HUES6 (cell line): ENCODE measurements around the gene MEF2D.

ENCODE experiments used
- H3K27ac ChIP-seq: 2 replicates; pipeline ENCODE4 v1.7.0; 2013; ENCODE audit warnings: low read depth, mild to moderate bottlenecking, low read length, inconsistent platforms
- H3K27me3 ChIP-seq: 2 replicates; pipeline ENCODE4 v1.6.1; 2013; ENCODE audit warnings: low read length; ENCODE audit not compliant: control insufficient read depth, insufficient read depth
- H3K36me3 ChIP-seq: 2 replicates; pipeline ENCODE4 v1.6.1; 2013; ENCODE audit warnings: low read length; ENCODE audit not compliant: control insufficient read depth, insufficient read depth
- H3K4me1 ChIP-seq: 2 replicates; pipeline ENCODE4 v1.6.1; 2013; ENCODE audit warnings: low read length; ENCODE audit not compliant: control insufficient read depth, insufficient read depth
- H3K4me3 ChIP-seq: 2 replicates; pipeline ENCODE4 v1.5.1; 2013; ENCODE audit warnings: low read depth, low read length
- H3K9ac ChIP-seq: one replicate; pipeline ENCODE4 v1.6.1; 2013; ENCODE audit warnings: mild to moderate bottlenecking, low read length
- H3K9me3 ChIP-seq: 2 replicates; pipeline ENCODE4 v1.6.1; 2013; ENCODE audit warnings: low read depth, low read length; ENCODE audit not compliant: control insufficient read depth, insufficient read depth

Gene MEF2D

DNA sequence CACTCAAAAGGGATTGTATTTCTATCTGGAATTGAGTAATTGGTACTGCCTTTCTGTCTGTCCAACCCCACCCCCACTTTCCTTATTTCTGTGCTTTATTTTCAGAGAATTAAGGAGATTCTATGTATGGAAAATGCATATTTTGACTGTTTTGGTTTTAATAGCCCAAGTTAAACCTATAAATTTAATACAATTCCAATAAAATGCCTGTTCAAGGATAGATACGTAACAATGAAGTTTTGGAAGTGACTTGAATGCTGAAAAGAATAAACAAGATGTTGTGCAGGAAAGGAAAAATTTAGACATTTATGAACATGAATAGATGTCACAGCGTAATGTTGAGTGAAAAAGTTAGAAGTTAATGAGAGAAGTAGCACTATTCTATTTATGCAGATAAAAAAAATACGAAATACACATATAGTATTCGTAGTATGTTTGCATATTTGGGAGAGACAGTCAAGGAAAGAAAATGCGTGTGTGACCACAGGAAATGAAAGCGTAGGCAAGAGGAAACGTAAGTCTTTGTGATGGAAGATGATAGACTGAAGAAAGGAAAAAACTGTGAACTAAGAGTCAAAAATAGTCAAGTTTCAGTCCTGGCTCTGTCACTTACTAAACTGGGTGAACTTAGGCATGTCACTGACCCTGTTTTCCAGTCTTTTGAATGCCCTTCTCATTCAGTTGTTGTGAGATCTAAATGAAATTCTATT, 62.1 kb downstream of the MEF2D start:
- peak overlapping the region; percentile 44; the same call in 1 of the 2 replicates for H3K4me3 ChIP-seq
- no peak overlapping the region for H3K27ac ChIP-seq
- H3K4me1 ChIP-seq, result peaks cover 44% of the 10 kb centered on the region
- H3K9ac ChIP-seq, result no peak overlapping the region
- peaks cover 100% of the 10 kb centered on the region for H3K27me3 ChIP-seq
- no peaks in the 10 kb centered on the region for H3K9me3 ChIP-seq
- H3K36me3 ChIP-seq, result no peaks in the 10 kb centered on the region

DNA sequence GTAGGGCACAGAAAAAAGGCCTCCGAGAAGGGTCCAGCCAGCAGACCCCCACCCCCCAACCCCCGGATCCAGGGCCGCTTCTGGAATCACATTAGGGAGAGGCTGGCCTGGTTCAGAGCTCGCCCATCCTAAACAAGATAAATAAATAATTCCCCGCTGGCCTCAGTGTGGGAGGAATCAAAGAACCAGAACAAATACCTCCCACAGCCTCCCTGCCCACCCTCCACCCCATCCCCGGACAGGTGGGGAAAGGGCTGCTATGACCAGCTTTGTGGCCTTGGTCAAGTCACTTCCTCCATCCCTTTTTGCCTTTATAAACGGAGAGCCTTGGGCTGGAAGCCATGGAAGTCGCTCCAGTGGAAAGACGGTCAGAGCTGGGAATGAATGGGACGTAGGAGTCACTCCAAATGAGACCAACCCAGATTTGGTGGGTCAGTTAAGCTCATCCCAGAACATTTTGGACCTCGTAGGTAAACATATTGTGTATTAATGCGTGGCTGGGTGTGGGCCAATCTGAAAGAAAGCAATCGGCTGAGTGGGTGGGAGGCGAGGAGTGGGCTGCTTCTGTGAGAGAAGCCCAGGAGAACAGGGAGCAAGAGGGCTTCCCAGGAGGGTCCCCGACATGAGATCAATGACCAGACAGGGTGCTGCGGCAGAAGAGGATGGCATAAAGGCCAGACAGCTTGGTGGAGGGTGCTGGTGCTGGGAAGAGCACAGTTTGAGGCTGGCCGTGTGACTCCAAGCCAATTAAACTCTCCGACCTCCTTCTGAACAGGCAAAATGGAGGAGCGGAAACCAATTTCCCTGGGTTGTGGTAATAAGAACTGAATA, 63.3 kb downstream of the MEF2D start:
- H3K9ac ChIP-seq, result no peak overlapping the region
- H3K4me3 ChIP-seq, result peak overlapping the region; percentile 43
- H3K36me3 ChIP-seq, result no peaks in the 10 kb centered on the region
- no peak overlapping the region for H3K27ac ChIP-seq
- H3K27me3 ChIP-seq, result peaks cover 100% of the 10 kb centered on the region
- H3K4me1 ChIP-seq, result peaks cover 51% of the 10 kb centered on the region
- no peaks in the 10 kb centered on the region for H3K9me3 ChIP-seq

DNA sequence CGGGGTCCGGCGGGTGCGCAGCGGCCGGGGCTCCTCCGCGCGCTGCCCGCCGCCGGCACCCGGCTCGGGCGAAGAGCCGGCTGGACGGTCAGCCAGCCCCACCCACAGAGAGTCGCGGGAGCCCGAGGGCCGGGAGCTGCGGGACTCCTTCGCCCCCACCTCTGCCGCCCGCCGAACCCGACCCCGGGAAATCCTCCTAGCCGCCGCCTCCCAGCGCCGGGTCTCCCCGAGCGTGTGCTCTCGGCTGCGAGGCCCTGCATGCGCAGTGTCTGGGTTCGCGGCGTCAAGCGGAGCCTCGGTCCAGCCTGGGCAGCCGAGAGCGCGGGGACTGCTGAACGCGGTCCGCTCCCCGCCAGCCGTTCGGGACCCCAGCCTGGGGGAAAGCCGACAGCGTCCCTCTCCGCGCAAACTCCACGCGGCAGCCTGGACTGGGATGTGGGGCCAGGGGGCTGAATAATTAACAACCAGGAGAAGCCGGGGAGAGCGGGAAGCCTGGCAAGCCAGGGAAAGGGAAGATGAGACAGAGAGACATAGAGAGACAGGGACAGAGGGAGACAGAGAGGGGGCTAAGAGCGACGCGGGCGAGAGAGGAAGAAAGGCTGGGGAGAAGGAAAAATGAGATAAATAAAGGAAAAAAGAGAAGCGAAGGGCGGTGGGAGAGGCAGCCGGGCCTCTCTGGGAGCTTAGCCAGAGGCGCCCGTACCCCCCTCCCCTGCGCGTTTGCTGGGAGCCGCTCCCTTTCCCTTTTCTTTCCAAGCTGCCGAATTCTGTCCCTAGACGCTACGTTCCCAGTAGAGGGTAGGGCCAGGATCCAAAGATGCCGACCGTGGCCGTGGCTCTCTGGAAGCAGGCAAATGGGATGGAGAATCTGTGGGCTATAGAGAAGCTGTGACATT, 64.2 kb downstream of the MEF2D start:
- Histone ChIP-seq H3K4me1 (peaks cover 58% of the 10 kb centered on the region), H3K9me3 (no peaks in the 10 kb centered on the region), H3K4me3 (peak overlapping the region; percentile 43)

DNA sequence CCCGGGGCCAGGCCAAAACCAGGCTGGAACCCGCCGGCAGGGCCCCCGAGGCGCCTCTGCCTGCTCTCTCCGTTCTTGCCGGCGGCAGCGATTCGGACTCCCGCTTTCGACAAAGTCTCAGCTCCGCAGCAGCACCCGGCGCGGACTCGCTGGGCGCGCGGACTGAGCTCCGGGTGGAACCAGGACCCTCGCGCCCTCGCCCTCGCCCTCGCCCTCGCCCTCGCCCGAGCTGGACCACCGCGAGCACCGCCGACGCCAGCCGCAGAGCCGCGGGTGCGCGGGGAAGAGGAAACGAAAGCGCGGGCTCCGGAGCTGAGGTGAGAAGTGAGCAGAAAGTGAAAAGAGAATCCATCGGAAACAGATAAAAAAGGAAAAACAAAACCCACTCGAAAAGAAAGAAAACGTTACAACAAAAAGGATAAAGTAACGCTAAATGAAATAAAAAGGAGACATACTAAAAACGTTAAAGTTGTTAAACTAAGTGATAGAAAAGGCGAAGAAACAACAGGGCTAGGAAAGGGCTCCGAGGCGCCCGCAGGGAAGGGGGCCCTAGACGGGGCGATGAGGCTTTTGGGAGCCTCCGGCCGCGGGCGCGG, 64.9 kb downstream of the MEF2D start:
- Histone ChIP-seq H3K27ac (no peak overlapping the region), H3K9ac (no peak overlapping the region), H3K9me3 (no peaks in the 10 kb centered on the region), H3K27me3 (peaks cover 99% of the 10 kb centered on the region), H3K36me3 (no peaks in the 10 kb centered on the region), H3K4me1 (peaks cover 59% of the 10 kb centered on the region), H3K4me3 (no peak overlapping the region)

More for the DNA sequence above, 64.2 kb downstream of the MEF2D start:
- no peak overlapping the region for H3K9ac ChIP-seq
- H3K27ac ChIP-seq, result no peak overlapping the region
- H3K36me3 ChIP-seq, result no peaks in the 10 kb centered on the region
- H3K27me3 ChIP-seq, result peaks cover 100% of the 10 kb centered on the region

DNA sequence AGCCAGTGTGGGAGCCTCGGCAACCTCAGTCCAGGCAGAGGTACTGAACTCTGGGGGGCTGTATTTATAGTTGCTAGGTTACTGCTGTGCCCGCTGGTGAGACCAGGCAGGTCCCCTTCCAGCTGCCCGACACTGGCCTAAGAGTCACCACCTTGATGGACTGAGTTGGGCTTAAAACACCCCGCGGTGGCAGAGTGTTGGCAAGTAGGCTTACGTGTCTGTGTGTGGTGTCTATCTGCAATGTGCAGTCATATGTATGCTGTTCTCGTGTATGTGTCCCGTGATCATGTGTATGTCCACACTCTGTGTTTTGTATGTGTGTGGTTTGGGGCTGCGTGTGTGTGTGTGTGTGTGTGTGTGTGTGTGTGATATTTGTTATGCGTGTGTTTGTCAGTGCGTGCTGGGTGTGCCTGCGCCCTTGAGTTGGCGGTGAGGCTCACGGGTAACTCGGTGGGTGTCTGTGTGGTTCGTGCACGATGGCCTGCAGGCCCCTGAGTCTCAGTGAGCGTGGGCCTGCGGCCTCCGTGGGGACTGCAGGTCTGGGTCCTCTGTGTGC, 65.5 kb downstream of the MEF2D start:
- no peaks in the 10 kb centered on the region for H3K9me3 ChIP-seq
- H3K27me3 ChIP-seq, result peaks cover 99% of the 10 kb centered on the region
- H3K9ac ChIP-seq, result no peak overlapping the region
- no peak overlapping the region for H3K4me3 ChIP-seq
- H3K36me3 ChIP-seq, result no peaks in the 10 kb centered on the region
- H3K4me1 ChIP-seq, result peaks cover 59% of the 10 kb centered on the region
- no peak overlapping the region for H3K27ac ChIP-seq

DNA sequence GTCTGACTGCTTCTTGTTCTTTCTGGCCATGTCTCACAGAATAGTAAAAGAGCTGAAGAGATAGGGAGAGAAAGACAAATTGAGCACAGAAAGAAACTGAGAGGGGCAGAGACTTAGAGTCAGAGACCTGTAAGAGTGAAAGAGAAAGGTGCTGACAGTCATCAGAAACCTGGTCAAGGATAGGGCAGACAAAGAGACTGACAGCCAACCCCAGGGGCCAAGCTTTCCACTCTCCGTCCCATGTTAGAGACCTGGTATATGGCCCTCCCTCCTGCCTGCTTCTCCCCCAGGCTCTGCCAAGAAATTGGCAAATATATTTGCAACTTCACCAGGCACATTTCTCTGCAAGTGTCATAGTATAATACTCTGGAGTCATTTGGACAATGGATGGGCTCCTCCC, 67.0 kb downstream of the MEF2D start:
- peaks cover 58% of the 10 kb centered on the region for H3K4me1 ChIP-seq
- no peaks in the 10 kb centered on the region for H3K36me3 ChIP-seq
- no peak overlapping the region for H3K27ac ChIP-seq
- peaks cover 99% of the 10 kb centered on the region for H3K27me3 ChIP-seq
- H3K4me3 ChIP-seq, result no peak overlapping the region
- no peak overlapping the region for H3K9ac ChIP-seq
- no peaks in the 10 kb centered on the region for H3K9me3 ChIP-seq

DNA sequence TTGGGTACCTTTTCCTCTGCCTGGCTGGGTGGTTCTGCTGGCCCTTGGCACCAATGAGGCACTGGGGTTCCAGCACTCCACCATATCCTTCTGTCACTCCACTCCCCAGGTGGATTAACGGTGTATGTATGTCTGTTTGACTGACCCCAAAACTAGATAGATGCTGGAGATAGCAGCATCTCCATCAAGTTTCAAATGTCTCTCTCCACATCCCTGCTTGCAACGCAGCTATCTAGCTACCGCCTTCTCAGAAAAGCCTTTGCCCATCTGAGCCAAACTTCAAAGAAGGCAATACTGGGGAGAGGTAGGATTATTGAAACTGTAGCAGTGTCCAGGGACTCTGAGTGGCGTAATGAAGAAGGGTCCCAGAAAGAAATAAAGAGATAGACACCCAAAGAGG, 67.5 kb downstream of the MEF2D start:
- no peaks in the 10 kb centered on the region for H3K9me3 ChIP-seq
- H3K27me3 ChIP-seq, result peaks cover 99% of the 10 kb centered on the region
- H3K36me3 ChIP-seq, result no peaks in the 10 kb centered on the region
- H3K9ac ChIP-seq, result no peak overlapping the region
- no peak overlapping the region for H3K27ac ChIP-seq
- peaks cover 56% of the 10 kb centered on the region for H3K4me1 ChIP-seq
- H3K4me3 ChIP-seq, result 0 out of 2 replicates have a peak overlapping the region, but pooled peaks have one; percentile 25

DNA sequence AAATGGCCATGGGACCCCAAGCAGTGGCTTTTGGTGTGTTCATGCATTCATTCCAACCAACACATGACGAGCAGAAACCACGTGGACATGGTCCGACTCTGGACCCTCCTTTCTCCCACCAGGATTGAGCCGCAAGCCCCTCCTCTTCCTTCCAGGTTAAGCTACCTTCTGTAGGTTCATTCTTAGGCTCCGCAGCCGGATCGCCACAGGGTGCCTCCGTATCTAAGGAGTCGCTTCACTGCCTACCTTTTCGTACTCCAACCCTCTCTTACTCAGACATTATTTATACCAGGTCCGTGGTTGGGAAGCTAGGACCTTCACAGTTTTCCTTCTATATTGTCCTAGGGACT, 67.9 kb downstream of the MEF2D start:
- Histone ChIP-seq H3K4me1 (peaks cover 53% of the 10 kb centered on the region), H3K4me3 (0 out of 2 replicates have a peak overlapping the region, but pooled peaks have one; percentile 25), H3K36me3 (no peaks in the 10 kb centered on the region), H3K9ac (no peak overlapping the region), H3K27ac (no peak overlapping the region), H3K27me3 (peaks cover 99% of the 10 kb centered on the region), H3K9me3 (no peaks in the 10 kb centered on the region)

DNA sequence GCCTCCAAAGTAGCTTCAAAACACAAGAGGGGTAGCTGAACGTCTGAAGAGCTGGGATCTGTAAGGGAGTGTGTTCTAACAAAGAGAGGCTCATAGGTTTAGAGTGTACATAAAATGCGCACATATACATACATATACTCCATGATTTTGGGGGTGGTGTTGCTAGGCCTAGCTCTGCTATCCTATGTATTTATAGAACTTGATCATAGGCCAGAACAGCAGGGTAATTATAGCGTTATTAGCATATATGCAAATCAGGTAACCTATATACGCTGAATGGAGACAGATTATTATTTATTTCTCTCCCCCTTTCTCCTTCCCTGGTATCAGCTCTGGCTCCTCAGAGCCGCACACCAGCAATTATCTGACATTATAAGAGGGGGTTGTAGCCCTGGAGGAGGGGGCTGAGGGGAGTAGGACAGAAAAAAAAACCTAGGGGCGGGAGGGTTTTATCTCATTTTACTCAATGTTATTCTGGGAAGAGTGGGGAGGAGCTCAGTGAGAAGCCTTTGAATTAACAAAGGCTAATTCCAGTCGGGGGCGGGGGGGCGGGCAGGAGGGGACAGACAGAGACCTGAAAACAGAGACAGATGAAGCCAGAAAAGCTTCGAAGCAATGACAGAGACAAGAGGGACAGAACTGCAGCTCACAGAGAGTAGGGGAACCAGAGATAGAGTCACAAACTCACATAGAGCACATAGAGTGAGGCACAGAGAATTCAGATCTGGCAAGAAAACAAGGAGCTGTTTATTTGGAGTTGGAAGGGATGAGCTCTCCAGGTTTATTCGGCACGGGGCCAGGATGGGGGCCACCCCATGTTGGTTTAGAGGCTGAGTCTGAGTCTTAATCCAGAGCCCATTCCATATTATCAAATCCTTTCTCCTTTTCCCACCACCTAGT, 68.6 kb downstream of the MEF2D start:
- Histone ChIP-seq H3K4me3 (0 out of 2 replicates have a peak overlapping the region, but pooled peaks have one; percentile 25), H3K27ac (no peak overlapping the region), H3K27me3 (peaks cover 99% of the 10 kb centered on the region), H3K9me3 (no peaks in the 10 kb centered on the region), H3K36me3 (no peaks in the 10 kb centered on the region), H3K9ac (no peak overlapping the region), H3K4me1 (peaks cover 49% of the 10 kb centered on the region)
